Astrocyte (in vitro differentiated cells and primary cell): Measurements from ENCODE around the gene KCNJ16. TPM values are rescaled to one million over a fixed set of nuclear protein-coding genes. Genes with fewer than 3 reads are reported as not detected.

Experiments
- DNase-seq: peaks from one replicate; pipeline ENCODE4 v3.0.0-alpha.2; 2010; ENCODE audit warnings: low read depth
- FAIRE-seq: peaks from 2 replicates; lab custom pipeline; 2011; peaks lifted over from hg19 to GRCh38; lab: Jason Lieb, UNC
- H2AFZ ChIP-seq: 2 replicates; pipeline ENCODE4 v1.6.0; 2012; ENCODE audit warnings: low read depth, low read length, inconsistent platforms
- H3K27ac ChIP-seq: 2 replicates; pipeline ENCODE4 v1.5.1; 2011; ENCODE audit warnings: low read depth, low read length, inconsistent platforms
- H3K27me3 ChIP-seq: 2 replicates; pipeline ENCODE4 v1.6.0; 2011; ENCODE audit warnings: low read length, inconsistent platforms; ENCODE audit not compliant: insufficient read depth
- H3K36me3 ChIP-seq: 2 replicates; pipeline ENCODE4 v1.5.1; 2011; ENCODE audit warnings: low read length, inconsistent platforms; ENCODE audit not compliant: insufficient read depth
- H3K4me1 ChIP-seq: 2 replicates; pipeline ENCODE4 v1.5.1; 2011; ENCODE audit warnings: low read length, inconsistent platforms; ENCODE audit not compliant: insufficient read depth
- H3K4me2 ChIP-seq: 2 replicates; pipeline ENCODE4 v1.6.0; 2012; ENCODE audit warnings: low read length, inconsistent platforms
- H3K4me3 ChIP-seq: 2 replicates; pipeline ENCODE4 v1.5.1; 2011; ENCODE audit warnings: low read depth, mild to moderate bottlenecking, low read length, inconsistent platforms; ENCODE audit not compliant: insufficient read depth
- H3K79me2 ChIP-seq: 2 replicates; pipeline ENCODE4 v1.6.0; 2012; ENCODE audit warnings: mild to moderate bottlenecking, low read length, inconsistent platforms; ENCODE audit not compliant: insufficient read depth
- H3K9ac ChIP-seq: 2 replicates; pipeline ENCODE4 v1.6.0; 2012; ENCODE audit warnings: mild to moderate bottlenecking, low read length, inconsistent platforms
- H3K9me3 ChIP-seq: 2 replicates; pipeline ENCODE4 v1.5.1; 2012; ENCODE audit warnings: low read depth, mild to moderate bottlenecking, low read length, inconsistent platforms; ENCODE audit not compliant: insufficient read depth
- H4K20me1 ChIP-seq: 2 replicates; pipeline ENCODE4 v1.6.0; 2012; ENCODE audit warnings: low read length, inconsistent platforms; ENCODE audit not compliant: insufficient read depth
- H3K27ac Mint-ChIP-seq: one replicate; pipeline ENCODE4 v1.8.0; 2021; ENCODE audit warnings: mild to moderate bottlenecking, mixed read lengths; ENCODE audit not compliant: unreplicated experiment
- H3K27me3 Mint-ChIP-seq: one replicate; pipeline ENCODE4 v1.8.0; 2021; ENCODE audit warnings: low read depth, mixed read lengths; ENCODE audit not compliant: unreplicated experiment
- H3K36me3 Mint-ChIP-seq: one replicate; pipeline ENCODE4 v1.8.0; 2021; ENCODE audit warnings: low read depth, mixed read lengths; ENCODE audit not compliant: unreplicated experiment
- H3K4me1 Mint-ChIP-seq: one replicate; pipeline ENCODE4 v1.8.0; 2021; ENCODE audit warnings: low read depth, mixed read lengths; ENCODE audit not compliant: unreplicated experiment
- H3K4me3 Mint-ChIP-seq: one replicate; pipeline ENCODE4 v1.8.0; 2021; ENCODE audit warnings: mild to moderate bottlenecking, moderate library complexity, mixed read lengths; ENCODE audit not compliant: unreplicated experiment
- H3K9me3 Mint-ChIP-seq: one replicate; pipeline ENCODE4 v1.8.0; 2021; ENCODE audit warnings: mild to moderate bottlenecking, mixed read lengths; ENCODE audit not compliant: unreplicated experiment
- CTCF ChIP-seq: IDR thresholded peaks from 2 replicates; pipeline ENCODE4 v1.5.1; 2011; ENCODE audit warnings: low read depth, mild to moderate bottlenecking, inconsistent platforms, low read length, moderate library complexity; ENCODE audit not compliant: insufficient read depth
- EZH2 ChIP-seq: IDR thresholded peaks from 2 replicates; pipeline ENCODE4 v1.6.1; 2012; ENCODE audit warnings: mild to moderate bottlenecking, low read length, inconsistent platforms; ENCODE audit not compliant: insufficient read depth
- total RNA-seq: library from RNA; stranded (reverse); gene quantifications from 2 replicates; pipeline ENCODE4 v1.2.1, GENCODE V29; 2021

KCNJ16 gene
- total RNA-seq, 1 donor from 2014 or later, result 0.73 TPM

GRCh38 chr17:70078994-70079531 lies 4.0 kb downstream of the KCNJ16 start:
- no peak overlapping the region for H3K4me2 ChIP-seq
- H2AFZ ChIP-seq, result no peak overlapping the region
- H3K79me2 ChIP-seq, result no peaks in the 10 kb centered on the region
- no peak overlapping the region for H3K9ac ChIP-seq
- Mint-ChIP-seq H3K4me1 (peaks cover 18% of the 10 kb centered on the region), H3K36me3 (no peaks in the 10 kb centered on the region), H3K27me3 (no peaks in the 10 kb centered on the region), H3K4me3 (no peak overlapping the region), H3K27ac (no peak overlapping the region), H3K9me3 (no peaks in the 10 kb centered on the region)
- H3K27ac ChIP-seq, result no peak overlapping the region
- H3K4me3 ChIP-seq, result no peak overlapping the region
- FAIRE-seq (no peak), DNase-seq (no peak)
- no peaks in the 10 kb centered on the region for H3K27me3 ChIP-seq
- TF ChIP-seq EZH2, result no peak
- TF ChIP-seq CTCF, result no peak
- no peaks in the 10 kb centered on the region for H3K36me3 ChIP-seq
- no peaks in the 10 kb centered on the region for H4K20me1 ChIP-seq
- no peaks in the 10 kb centered on the region for H3K4me1 ChIP-seq
- H3K9me3 ChIP-seq, result no peaks in the 10 kb centered on the region

GRCh38 chr17:70080541-70081347 lies 5.7 kb downstream of the KCNJ16 start:
- Histone ChIP-seq H3K27me3 (no peaks in the 10 kb centered on the region), H3K9ac (no peak overlapping the region), H2AFZ (no peak overlapping the region), H3K27ac (no peak overlapping the region), H3K4me3 (no peak overlapping the region), H3K4me2 (no peak overlapping the region), H3K4me1 (no peaks in the 10 kb centered on the region), H3K36me3 (no peaks in the 10 kb centered on the region), H3K79me2 (no peaks in the 10 kb centered on the region), H4K20me1 (no peaks in the 10 kb centered on the region), H3K9me3 (no peaks in the 10 kb centered on the region)
- no peaks in the 10 kb centered on the region for H3K27me3 Mint-ChIP-seq
- DNase-seq (peak; percentile 86), FAIRE-seq (no peak)
- no peaks in the 10 kb centered on the region for H3K36me3 Mint-ChIP-seq
- H3K9me3 Mint-ChIP-seq, result no peaks in the 10 kb centered on the region
- H3K4me1 Mint-ChIP-seq, result peaks cover 10% of the 10 kb centered on the region
- H3K27ac Mint-ChIP-seq, result no peak overlapping the region
- H3K4me3 Mint-ChIP-seq, result no peak overlapping the region
- no peak for TF ChIP-seq EZH2
- no peak for TF ChIP-seq CTCF

- TF ChIP-seq CTCF, result no peak
- no peak for TF ChIP-seq EZH2
- no peak for FAIRE-seq
- H3K9me3 Mint-ChIP-seq, result no peaks in the 10 kb centered on the region
These were observed 6.9 kb downstream of the KCNJ16 start for GRCh38 chr17:70081885-70082284.

More at GRCh38 chr17:70081885-70082284, 6.9 kb downstream of the KCNJ16 start:
- no peaks in the 10 kb centered on the region for H3K36me3 Mint-ChIP-seq
- H3K4me3 Mint-ChIP-seq, result no peak overlapping the region
- no peaks in the 10 kb centered on the region for H3K27me3 Mint-ChIP-seq
- Histone ChIP-seq H4K20me1 (no peaks in the 10 kb centered on the region), H3K9ac (no peak overlapping the region), H3K79me2 (no peaks in the 10 kb centered on the region), H3K27me3 (no peaks in the 10 kb centered on the region), H3K4me1 (no peaks in the 10 kb centered on the region), H3K4me2 (no peak overlapping the region), H3K36me3 (no peaks in the 10 kb centered on the region), H3K4me3 (no peak overlapping the region), H3K27ac (no peak overlapping the region), H3K9me3 (no peaks in the 10 kb centered on the region), H2AFZ (no peak overlapping the region)
- DNase-seq, result no peak
- H3K27ac Mint-ChIP-seq, result no peak overlapping the region
- peaks cover under 1% of the 10 kb centered on the region for H3K4me1 Mint-ChIP-seq
